Stimulated activated naive CD8-positive, alpha-beta T cell treated with anti-CD3 and anti-CD28 coated beads, Interleukin-15, amount 100 ng/mL, for 72 hours (primary cell): ENCODE measurements around the gene PSD4.

Experiments used
- ATAC-seq: fragments of 150-1000 bp; cut with Tn5 transposase; 2 replicates; pipeline ENCODE4 v1.10.0; 2021; ENCODE audit warnings: mild to moderate bottlenecking, moderate library complexity
- DNase-seq, 2 donors: peaks; one replicate each; pipeline ENCODE4 v3.0.0; 2021 to 2022
- H3K27ac Mint-ChIP-seq, 2 donors: one replicate each; pipeline ENCODE4 v1.8.0; 2022; ENCODE audit warnings: mild to moderate bottlenecking in 2 of 2, mixed read lengths in 2 of 2, moderate library complexity in 2 of 2
- H3K27me3 Mint-ChIP-seq: one replicate; pipeline ENCODE4 v1.8.0; 2022; ENCODE audit warnings: mixed read lengths
- H3K4me1 Mint-ChIP-seq: one replicate; pipeline ENCODE4 v1.8.0; 2022; ENCODE audit warnings: mild to moderate bottlenecking, mixed read lengths
- H3K4me3 Mint-ChIP-seq, 2 donors: one replicate each; pipeline ENCODE4 v1.8.0; 2022; ENCODE audit warnings: mild to moderate bottlenecking in 2 of 2, mixed read lengths in 2 of 2, moderate library complexity in 1 of 2
- H3K9me3 Mint-ChIP-seq, 2 donors: one replicate each; pipeline ENCODE4 v1.8.0; 2022; ENCODE audit warnings: mixed read lengths in 2 of 2

Gene PSD4

GRCh38 chr2:113213061-113213930, 39.5 kb downstream of the PSD4 start:
- ATAC-seq (no peak), DNase-seq (no peak)
- Mint-ChIP-seq H3K4me1 (peaks cover 24% of the 10 kb centered on the region), H3K27me3 (peaks cover 10% of the 10 kb centered on the region), H3K4me3 (no peak overlapping the region), H3K9me3 (no peaks in the 10 kb centered on the region), H3K27ac (no peak overlapping the region)

DNA sequence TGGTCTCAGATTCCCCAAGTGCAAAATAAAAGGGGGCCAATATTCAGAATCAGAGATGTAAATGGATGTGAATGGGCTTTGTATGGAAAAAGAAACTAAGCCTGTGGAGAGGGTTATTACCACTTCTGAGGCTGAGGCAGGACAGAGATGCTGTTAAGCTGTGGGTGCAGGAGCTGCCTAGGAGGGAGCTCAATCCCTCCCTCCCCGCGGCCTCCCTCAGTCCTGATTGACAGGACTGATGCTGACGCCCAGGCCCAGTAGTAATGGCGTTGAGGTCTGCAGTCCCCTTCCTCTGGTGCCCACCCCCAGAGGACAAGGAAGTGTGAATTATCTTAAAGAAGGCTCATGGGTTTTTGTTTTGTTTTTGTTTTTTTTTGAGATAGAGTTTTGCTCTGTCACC, 40.4 kb downstream of the PSD4 start:
- peaks cover 29% of the 10 kb centered on the region for H3K4me1 Mint-ChIP-seq
- H3K4me3 Mint-ChIP-seq = no peak overlapping the region
- H3K27me3 Mint-ChIP-seq = peaks cover 10% of the 10 kb centered on the region
- H3K27ac Mint-ChIP-seq = no peak overlapping the region
- no peaks in the 10 kb centered on the region for H3K9me3 Mint-ChIP-seq
- ATAC-seq (no peak), DNase-seq (no peak)

GRCh38 chr2:113215056-113215455, 41.3 kb downstream of the PSD4 start:
- H3K27ac Mint-ChIP-seq = peak overlapping the region in 1 of 2 donors; percentile 6
- peaks cover 10% of the 10 kb centered on the region for H3K27me3 Mint-ChIP-seq
- no peak overlapping the region for H3K4me3 Mint-ChIP-seq
- DNase-seq = no peak
- no peak for ATAC-seq
- H3K9me3 Mint-ChIP-seq = no peaks in the 10 kb centered on the region
- H3K4me1 Mint-ChIP-seq = peaks cover 33% of the 10 kb centered on the region

- H3K27ac Mint-ChIP-seq = no peak overlapping the region
- DNase-seq (no peak), ATAC-seq (no peak)
- no peak overlapping the region for H3K4me3 Mint-ChIP-seq
- H3K4me1 Mint-ChIP-seq = peaks cover 34% of the 10 kb centered on the region
- H3K27me3 Mint-ChIP-seq = peaks cover 10% of the 10 kb centered on the region
- no peaks in the 10 kb centered on the region for H3K9me3 Mint-ChIP-seq
Observed at GRCh38 chr2:113216321-113216720, 42.5 kb downstream of the PSD4 start.

GRCh38 chr2:113216891-113217454, 43.2 kb downstream of the PSD4 start:
- no peak overlapping the region for H3K27ac Mint-ChIP-seq
- H3K4me1 Mint-ChIP-seq = peaks cover 34% of the 10 kb centered on the region
- no peaks in the 10 kb centered on the region for H3K9me3 Mint-ChIP-seq
- DNase-seq (no peak), ATAC-seq (no peak)
- peaks cover 10% of the 10 kb centered on the region for H3K27me3 Mint-ChIP-seq
- H3K4me3 Mint-ChIP-seq = no peak overlapping the region

GRCh38 chr2:113217455-113218282, 43.9 kb downstream of the PSD4 start:
- Mint-ChIP-seq H3K4me3 (peak overlapping the region in 1 of 2 donors; percentile 32), H3K27ac (peak overlapping the region; percentile 55 to 90), H3K9me3 (no peaks in the 10 kb centered on the region), H3K4me1 (peaks cover 34% of the 10 kb centered on the region), H3K27me3 (peaks cover 10% of the 10 kb centered on the region)
- DNase-seq = no peak
- ATAC-seq = peak; percentile 42

DNA sequence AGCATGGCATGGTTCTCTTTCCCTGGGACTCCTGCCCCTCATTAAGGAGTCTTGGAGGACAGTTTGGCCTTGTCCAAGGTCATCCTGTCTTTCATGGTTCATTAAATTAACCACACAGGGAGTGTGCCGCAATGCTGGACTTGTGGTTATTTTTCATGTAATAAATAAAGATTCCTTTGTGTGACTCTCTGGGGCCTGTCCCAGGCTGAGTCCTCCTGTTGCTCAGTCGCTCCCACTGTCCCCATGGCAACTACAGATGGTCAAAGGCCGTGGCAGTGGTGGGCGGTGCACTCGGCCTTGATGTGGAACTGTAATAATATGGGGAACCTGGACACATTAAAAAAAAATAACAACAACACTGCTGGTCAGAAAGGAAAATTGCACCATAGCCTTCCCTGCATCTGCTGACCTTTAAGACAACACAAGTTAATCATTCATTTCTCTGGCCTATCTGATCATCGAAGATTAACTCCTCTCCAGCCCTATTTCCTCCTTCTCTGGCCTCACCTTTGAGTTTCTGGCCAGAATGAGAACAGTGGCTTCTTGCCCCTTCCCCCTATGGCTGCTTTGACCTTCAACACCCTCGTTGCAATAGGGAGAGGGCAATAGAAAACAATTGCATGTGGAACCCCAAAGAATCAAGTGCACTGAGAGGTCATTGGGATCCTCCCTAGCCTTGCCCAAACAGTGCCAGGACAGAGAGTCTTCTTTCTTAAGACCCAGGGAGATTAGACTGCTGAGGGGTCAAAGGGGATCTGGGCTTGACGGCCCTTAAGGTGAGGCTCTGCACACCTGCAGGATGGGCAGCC, 44.7 kb downstream of the PSD4 start:
- Mint-ChIP-seq H3K4me3 (no peak overlapping the region), H3K9me3 (no peaks in the 10 kb centered on the region), H3K27ac (no peak overlapping the region), H3K27me3 (peaks cover 10% of the 10 kb centered on the region), H3K4me1 (peaks cover 34% of the 10 kb centered on the region)
- no peak for DNase-seq
- no peak for ATAC-seq

DNA sequence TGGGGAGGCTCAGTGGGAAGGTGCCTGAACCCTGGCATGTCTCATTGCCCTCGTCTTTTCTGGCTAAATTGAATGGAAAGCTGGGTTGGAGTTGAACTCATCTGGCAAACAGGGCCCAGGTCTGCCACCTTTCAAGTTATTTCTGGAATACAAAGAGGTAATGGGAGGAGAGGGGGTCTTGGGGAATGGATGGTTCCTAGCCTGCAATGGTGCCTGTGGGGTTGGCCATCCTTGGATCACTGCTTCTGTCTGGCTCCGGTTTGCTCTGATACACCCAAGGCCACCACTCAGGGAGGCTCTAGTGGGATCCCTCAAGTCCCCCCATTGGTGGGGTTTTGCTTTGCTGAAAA, 45.3 kb downstream of the PSD4 start:
- Mint-ChIP-seq H3K27ac (no peak overlapping the region), H3K4me1 (peaks cover 33% of the 10 kb centered on the region), H3K27me3 (peaks cover 10% of the 10 kb centered on the region), H3K4me3 (no peak overlapping the region), H3K9me3 (no peaks in the 10 kb centered on the region)
- no peak for ATAC-seq
- DNase-seq = no peak

- peaks cover 28% of the 10 kb centered on the region for H3K4me1 Mint-ChIP-seq
- H3K27me3 Mint-ChIP-seq = peaks cover 10% of the 10 kb centered on the region
- ATAC-seq = no peak
- no peak overlapping the region for H3K4me3 Mint-ChIP-seq
- no peak for DNase-seq
- H3K27ac Mint-ChIP-seq = no peak overlapping the region
- no peaks in the 10 kb centered on the region for H3K9me3 Mint-ChIP-seq
Observed at GRCh38 chr2:113219525-113219888, 45.7 kb downstream of the PSD4 start.

GRCh38 chr2:113219889-113220641, 46.3 kb downstream of the PSD4 start:
- ATAC-seq (no peak), DNase-seq (no peak)
- Mint-ChIP-seq H3K9me3 (no peaks in the 10 kb centered on the region), H3K27me3 (peaks cover 10% of the 10 kb centered on the region), H3K27ac (peak overlapping the region in 1 of 2 donors; percentile 69), H3K4me1 (peaks cover 24% of the 10 kb centered on the region), H3K4me3 (no peak overlapping the region)

GRCh38 chr2:113220970-113221708, 47.4 kb downstream of the PSD4 start:
- no peaks in the 10 kb centered on the region for H3K9me3 Mint-ChIP-seq
- DNase-seq = no peak
- peaks cover 10% of the 10 kb centered on the region for H3K27me3 Mint-ChIP-seq
- H3K27ac Mint-ChIP-seq = no peak overlapping the region
- H3K4me1 Mint-ChIP-seq = peaks cover 24% of the 10 kb centered on the region
- H3K4me3 Mint-ChIP-seq = no peak overlapping the region
- ATAC-seq = no peak

DNA sequence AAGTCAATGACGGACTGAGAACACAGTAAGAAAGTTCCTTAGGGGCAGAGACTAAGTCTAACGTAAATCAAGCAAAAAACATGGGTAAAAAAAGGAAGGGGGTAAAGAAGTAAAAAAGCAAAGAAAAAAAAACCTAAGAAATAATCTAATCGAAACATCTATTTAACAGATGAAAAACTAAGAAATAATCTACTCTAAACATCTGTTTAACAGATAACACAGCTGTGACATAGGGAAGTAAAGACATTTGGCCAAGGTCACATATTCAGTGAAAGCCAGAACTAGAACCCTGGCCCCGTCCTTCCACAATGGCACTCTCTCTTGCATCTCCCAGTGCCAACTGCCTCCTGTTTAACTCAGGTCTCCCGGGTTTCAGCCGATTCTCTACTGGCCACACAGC, 48.1 kb downstream of the PSD4 start:
- no peak for ATAC-seq
- H3K4me3 Mint-ChIP-seq = no peak overlapping the region
- no peaks in the 10 kb centered on the region for H3K9me3 Mint-ChIP-seq
- peaks cover 9% of the 10 kb centered on the region for H3K27me3 Mint-ChIP-seq
- H3K27ac Mint-ChIP-seq = no peak overlapping the region
- DNase-seq = no peak
- peaks cover 24% of the 10 kb centered on the region for H3K4me1 Mint-ChIP-seq

- ATAC-seq (no peak), DNase-seq (no peak)
- no peak overlapping the region for H3K27ac Mint-ChIP-seq
- H3K9me3 Mint-ChIP-seq = no peaks in the 10 kb centered on the region
- H3K4me3 Mint-ChIP-seq = no peak overlapping the region
- peaks cover 5% of the 10 kb centered on the region for H3K4me1 Mint-ChIP-seq
- H3K27me3 Mint-ChIP-seq = no peaks in the 10 kb centered on the region
Observed at GRCh38 chr2:113223813-113224212, 50.0 kb downstream of the PSD4 start.

DNA sequence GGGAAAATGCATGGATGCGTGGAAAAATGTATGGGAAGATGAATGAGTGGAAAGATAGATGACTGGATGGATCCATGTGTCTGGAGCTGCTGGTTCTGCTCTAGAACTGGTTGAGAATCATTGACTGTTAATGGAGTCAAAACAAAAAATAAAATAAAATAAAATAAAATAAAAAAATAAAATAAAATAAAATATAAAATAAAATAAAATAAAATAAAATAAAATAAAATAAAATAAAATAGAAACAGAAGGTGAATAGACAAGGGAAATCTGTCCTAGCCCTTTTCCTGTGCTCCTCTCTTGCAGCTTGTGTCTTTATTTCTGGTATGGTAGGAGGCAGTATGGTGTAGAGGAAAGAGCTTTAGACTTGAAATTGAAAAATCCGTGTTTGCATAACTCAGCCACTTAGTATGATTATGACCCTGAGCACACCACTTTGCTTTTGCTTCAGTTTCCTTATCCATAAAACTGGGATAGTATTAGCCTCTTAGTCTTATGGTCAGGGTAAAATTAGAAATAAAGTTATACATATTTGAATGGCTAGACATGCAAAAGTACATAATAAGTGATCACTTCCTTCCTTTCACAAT, 51.0 kb downstream of the PSD4 start:
- Mint-ChIP-seq H3K4me1 (peaks cover 9% of the 10 kb centered on the region), H3K27ac (peak overlapping the region in 1 of 2 donors; percentile 63), H3K27me3 (no peaks in the 10 kb centered on the region), H3K4me3 (no peak overlapping the region), H3K9me3 (no peaks in the 10 kb centered on the region)
- ATAC-seq (no peak), DNase-seq (no peak)
